PFSK-1 (cell line): ENCODE measurements around the gene PTGIS.

Source experiments
- REST ChIP-seq, 2 experiments: IDR thresholded peaks; 2 replicates each; pipeline versions ENCODE4 v1.6.1 to v1.8.0; 2011 to 2012; ENCODE audit warnings: low read depth in 2 of 2, low read length in 2 of 2, control low read depth in 1 of 2, inconsistent platforms in 1 of 2, mild to moderate bottlenecking in 1 of 2, moderate library complexity in 1 of 2; ENCODE audit not compliant: insufficient read depth in 1 of 2
- SIN3A ChIP-seq: IDR thresholded peaks from 2 replicates; pipeline ENCODE4 v1.6.1; 2012; ENCODE audit warnings: mild to moderate bottlenecking, low read length, moderate library complexity, borderline replicate concordance; ENCODE audit not compliant: insufficient read depth

GRCh38 chr20:49496043-49496442 is 71.9 kb downstream of the PTGIS start:
- TF ChIP-seq SIN3A (no peak), REST (IDR thresholded peaks at IDR 0.05; ENCODE audit: insufficient read depth in 1 of 2, low read depth in 2 of 2, low read length in 2 of 2) (no peak)
